GM19468 (cell line): Measurements from ENCODE around the gene SACM1L.
"Not testable (repeated sequence)": the region's sequence is repeated elsewhere in the genome, so short reads cannot be mapped to it uniquely, and the experiment has no call there.

Source experiments
- ATAC-seq: cut with Tn5 transposase; IDR thresholded peaks from one replicate; pipeline ENCODE4 v1.9.1; 2021; ENCODE audit warnings: mild to moderate bottlenecking, moderate library complexity, moderate number of reproducible peaks; ENCODE audit not compliant: unreplicated experiment; ENCODE audit errors: extremely low read depth

SACM1L gene

GRCh38 chr3:45736707-45737106 is 47.5 kb downstream of the SACM1L start:
- ATAC-seq: no peak

DNA sequence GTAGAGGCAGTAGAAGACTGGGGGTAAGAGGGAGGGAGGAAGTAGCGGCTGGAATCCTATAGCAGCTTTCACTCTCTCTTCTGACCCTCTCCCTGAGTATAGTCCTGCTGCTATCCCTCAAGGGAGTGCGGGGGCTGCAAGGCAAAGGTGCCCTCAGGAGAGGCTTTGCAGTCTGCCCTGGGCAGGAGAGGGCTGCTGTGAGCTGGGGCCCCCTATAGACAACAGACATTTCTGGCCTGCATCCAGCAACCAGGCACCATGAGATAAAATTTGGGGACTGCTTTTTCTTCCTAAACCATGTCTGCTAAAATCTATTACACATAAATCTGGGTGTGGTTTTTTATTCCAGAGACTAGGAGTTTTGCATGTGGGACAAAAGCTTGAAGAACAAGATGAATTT is 48.0 kb downstream of the SACM1L start:
- ATAC-seq: no peak

GRCh38 chr3:45739991-45740390 is 50.8 kb downstream of the SACM1L start:
- ATAC-seq: no peak

DNA sequence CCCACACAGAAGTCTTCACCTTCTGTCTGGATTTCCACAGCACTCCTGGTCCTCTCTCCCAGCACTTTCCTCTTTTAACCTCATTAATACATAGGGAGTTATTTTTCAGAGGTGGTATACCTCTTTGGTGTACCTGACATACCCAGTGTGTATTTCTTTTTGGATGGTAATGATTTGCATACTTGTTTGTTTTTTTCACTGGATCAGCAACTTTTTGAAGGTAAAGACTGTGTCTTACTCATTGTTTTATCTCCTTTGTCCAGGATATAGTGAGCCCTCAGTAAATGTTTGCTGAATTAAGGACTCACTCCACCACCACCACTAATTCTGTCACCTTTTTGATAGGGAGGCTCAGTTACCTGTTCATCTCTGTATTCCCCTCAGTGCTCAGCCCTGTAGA is 52.1 kb downstream of the SACM1L start:
- no peak for ATAC-seq

DNA sequence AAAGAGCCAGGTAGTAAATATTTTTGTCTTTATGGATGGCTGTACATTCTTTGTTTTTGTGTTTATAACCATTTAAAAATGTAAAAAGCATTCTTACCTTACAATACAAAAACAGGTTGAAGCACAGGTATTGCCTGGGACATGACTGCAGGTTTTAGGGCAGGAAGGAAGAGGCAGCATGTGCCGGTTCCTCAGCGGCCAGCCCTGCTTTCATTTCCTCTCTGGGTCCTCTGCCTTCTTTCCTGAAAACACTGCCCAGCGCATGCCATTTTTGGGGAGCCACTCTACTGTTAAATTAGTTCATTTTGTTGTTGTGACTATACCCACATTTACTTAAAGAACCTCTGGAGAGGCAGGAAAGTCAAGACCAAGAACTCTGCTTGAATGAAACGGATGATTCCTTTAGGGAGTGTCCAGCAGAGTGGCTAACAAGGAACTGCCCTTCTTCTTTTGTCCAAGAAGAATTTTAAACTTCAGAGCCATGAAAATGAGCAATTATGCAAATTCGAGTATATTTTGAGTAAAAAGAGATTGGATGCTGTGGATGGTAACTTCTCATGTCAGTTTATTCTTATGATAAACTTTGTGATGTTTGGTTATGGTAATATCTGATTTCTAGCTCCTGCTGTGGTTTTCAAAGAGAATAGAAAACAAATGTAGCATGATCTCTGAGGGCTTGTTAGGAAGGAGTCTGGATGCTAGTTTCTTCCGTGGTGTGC is 52.7 kb downstream of the SACM1L start:
- ATAC-seq: no peak

DNA sequence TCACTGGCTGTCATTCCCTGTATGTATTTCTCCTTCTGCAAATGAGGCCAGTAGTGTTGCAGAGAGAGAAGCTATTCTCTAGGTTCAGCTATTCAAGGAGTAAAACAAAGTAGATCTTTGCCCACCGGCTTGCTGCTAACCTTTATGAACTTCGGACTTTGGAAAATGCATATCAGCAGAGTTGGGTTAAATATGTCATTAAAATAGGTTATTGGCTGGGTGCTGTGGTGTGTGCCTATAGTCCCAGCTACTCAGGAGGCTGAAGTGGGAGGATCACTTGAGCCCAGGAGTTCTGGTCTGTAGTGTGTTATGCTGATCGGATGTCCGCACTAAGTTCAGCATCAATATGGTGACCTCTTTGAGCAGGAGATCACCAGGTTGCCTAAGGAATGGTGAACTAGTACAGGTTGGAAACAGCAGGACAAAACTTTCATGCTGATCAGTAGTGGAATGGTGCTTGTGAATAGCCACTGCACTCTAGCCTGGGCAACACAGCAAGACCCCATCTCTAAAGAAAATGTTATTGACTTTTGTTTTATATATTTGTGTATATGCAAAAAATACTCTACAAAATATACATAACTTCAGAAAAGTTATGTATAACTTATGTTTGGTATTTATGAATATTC is 53.4 kb downstream of the SACM1L start:
- no peak for ATAC-seq

DNA sequence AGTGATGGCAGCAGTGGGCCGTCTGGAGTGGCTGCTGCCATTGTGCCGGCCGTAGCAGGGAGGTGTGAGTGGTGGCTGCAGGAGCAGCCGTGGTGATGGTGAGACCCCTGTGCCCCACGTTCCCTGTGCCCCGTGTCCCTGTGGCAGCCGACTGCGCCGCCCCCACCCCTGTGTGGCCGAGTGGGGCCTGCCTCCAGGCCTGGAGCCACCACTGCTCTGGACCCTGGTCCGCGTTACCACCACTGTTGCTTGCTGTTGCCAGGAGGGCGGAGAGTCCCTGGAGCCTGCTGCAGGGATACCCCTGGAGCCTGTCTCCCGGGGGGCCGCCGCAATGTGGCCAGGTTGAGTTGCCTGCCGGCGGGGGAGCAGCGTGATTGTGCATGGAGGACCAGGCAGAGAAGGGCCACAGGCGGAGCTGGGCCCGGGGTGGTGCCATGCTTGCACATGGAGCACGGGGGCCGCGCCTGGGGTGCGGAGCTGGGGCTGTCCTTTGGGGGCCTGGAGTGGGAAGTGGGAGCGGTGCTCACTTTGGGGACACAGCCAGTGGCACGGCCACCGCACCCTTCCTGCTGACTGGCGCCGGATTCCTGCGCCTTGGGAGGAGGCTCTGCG is 57.1 kb downstream of the SACM1L start:
- no peak for ATAC-seq

GRCh38 chr3:45746777-45747622 is 57.8 kb downstream of the SACM1L start:
- no peak for ATAC-seq

DNA sequence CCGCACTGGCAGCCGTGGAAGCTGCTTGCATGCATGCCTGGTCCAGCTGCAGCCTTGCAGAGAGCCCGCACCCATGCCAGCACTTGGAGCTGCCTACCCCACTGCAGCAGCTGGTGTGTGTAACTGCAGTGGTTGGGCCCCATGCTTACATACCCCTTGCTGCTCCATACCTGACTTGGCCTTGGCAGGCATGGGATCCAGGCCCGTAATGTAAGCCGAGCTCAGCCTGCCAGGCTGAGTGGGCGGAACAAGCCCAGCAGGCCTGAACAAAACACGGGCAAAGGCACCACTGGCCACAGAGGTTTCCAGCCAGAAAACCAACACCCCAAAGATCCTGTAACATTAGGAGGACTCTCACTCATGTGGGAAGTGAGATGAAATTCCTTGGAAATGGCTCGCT is 58.9 kb downstream of the SACM1L start:
- no peak for ATAC-seq

- not testable (repeated sequence) for ATAC-seq
Measured at GRCh38 chr3:45749036-45749600, 59.9 kb downstream of the SACM1L start.

GRCh38 chr3:45749880-45750279 is 60.7 kb downstream of the SACM1L start:
- no peak for ATAC-seq

DNA sequence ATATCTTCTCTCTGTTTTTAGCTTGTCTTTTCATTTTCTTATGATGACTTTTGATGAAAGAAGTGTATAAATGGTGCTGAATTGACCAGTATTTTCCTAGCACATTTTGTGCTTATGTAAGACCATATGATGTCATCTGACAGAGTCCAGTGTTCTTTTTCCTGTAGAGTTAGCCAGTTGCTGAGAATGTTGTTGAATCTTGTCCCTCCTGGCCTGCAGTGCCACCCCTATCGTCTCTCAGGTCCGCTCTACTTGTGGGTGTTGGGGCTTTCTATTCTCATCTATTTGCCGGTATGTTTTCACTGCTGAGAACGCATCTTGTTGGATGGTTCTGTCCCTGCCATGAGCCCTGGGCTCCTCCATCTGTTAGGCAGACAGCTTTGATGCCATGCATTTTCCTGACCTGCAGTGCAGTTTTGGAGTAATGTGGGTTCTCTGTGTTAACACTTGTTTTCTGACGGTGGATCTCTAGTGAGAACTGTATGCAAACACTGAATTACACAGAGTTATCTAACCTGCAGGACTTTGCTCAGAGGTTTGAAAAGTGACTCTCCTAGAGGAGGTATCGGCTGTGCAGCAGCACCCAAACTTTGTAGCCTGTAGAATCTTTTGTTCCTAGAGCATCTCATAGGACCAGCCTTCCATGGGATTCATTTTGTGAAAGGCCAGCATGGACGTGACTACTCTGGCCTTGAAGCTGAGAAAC is 62.5 kb downstream of the SACM1L start:
- ATAC-seq: no peak

- ATAC-seq: no peak
Measured at GRCh38 chr3:45753095-45753494, 63.9 kb downstream of the SACM1L start.

GRCh38 chr3:45754461-45754860 is 65.3 kb downstream of the SACM1L start:
- no peak for ATAC-seq

GRCh38 chr3:45756055-45756454 is 66.9 kb downstream of the SACM1L start:
- no peak for ATAC-seq

GRCh38 chr3:45757141-45757540 is 67.9 kb downstream of the SACM1L start:
- ATAC-seq: not testable (repeated sequence)

DNA sequence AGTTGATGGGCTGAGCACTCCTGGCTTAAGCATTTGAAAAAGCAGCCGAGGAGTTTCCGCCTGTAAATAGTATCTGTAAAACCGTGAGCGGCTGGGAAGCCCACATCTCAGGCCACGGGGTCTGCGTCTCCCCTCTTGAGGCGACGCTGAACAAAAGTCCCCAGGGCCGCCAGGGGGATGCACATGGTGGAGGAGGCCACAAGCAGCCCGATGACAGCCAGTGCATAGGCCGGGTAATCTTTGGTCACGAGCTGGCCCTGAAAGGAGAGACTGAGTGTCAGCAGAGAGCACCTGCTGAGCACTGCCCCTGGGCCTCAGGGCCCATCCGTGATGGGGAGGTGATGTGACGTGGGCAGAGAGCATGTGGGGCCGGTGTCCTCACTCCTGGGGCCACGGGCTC is 69.7 kb downstream of the SACM1L start:
- ATAC-seq: no peak

DNA sequence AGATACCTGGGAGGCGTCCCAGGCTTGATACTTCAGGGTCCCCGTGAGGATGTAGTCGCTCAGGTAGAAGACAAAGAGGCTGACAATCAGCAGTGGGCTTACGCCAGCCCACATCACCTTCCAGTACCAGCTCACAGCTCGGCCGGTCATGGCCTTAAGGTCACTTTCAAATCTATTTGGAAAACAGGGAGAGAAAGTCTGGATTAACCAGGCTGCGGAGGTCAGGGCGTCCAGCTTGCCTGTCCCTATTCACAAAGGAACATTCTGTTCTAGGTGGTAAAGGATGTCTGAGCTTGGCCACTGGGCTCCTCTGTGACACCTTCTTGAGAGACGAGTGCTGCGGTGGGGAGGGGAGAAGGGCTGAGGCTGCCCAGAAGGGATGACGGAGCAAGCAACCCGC is 70.7 kb downstream of the SACM1L start:
- ATAC-seq: no peak

DNA sequence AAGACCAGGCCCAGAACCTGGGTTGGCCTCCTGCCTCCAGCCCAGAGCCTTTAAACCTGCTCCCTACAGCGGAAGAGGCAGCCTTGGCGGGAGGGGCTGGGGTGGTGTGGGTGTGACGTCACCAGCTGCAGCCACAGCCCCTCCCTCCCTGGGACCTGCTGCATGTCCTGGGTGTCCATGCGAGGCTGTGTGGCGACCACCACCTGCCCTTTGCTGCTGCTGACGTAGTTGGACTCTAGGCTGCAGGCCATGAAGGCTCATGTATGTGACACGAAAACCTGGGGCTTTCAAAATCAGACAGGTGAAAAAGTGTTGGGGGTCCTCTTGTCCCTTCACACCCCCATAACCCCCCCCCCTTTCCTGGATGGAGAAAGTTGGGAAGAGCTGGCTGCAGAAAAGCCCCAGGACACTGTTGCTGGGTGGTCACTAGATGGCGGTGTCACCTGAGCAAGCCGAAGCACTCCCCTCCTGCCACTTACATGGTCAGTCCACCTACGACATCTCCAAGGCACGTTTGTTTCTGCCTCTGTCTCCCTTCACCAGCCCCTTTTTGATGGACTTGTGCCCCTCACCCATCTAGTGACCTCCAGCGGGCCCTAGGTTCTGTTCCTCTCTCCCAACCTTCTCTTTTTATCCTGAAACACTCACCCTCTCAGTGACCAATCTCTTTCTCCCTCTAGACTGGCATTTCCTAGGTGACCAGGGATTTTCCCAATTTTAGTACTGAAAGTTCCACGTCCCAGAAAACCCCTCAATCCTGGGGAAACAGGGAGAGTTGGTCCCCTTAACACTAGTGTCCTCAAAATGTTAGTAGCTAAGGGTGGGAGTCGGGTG is 71.9 kb downstream of the SACM1L start:
- no peak for ATAC-seq
